Ovary (tissue), 3 donors: ENCODE results near the gene GHR.

Experiments used
- EP300 ChIP-seq: sonication (generic); formaldehyde crosslinking; IDR thresholded peaks from one replicate; pipeline ENCODE4 v1.6.1; 2017; ENCODE audit warnings: antibody characterized with exemption
- POLR2A ChIP-seq: fragments of 450-650 bp; IDR thresholded peaks from one replicate; pipeline ENCODE4 v1.6.1; 2017; ENCODE audit warnings: antibody characterized with exemption, mild to moderate bottlenecking, moderate library complexity
- TF ChIP-seq, protein P1 (sequence below), 3 donors: fragments of 450-650 bp in 2 of 3; fragments of 200-600 bp in 1 of 3; IDR thresholded peaks; one replicate each; pipeline versions ENCODE4 v1.5.1 to v1.8.0; 2016 to 2022; ENCODE audit warnings: antibody characterized with exemption in 3 of 3, mild to moderate bottlenecking in 1 of 3
- donor health status: DM: no; HTN: no; CAD: no.

DNA sequence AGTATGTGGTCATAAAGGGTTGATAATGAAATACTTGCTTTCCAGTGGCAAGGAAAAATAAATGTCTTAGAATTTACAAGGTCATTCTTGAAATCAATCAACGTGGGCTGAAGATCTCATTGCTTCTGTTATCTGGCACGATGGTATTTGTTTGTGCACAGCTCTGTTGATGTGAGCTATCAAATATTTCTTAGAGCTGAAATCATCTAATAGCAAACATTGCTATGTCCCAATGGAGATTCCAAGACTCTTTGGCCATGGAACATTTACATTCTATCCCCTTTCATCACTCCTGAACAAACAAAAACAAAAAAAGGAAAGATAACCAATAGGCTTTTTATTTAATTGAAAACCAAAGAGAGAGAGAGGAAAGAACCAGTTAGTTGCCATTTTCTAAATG lies 221.9 kb downstream of the GHR start:
- no peak for TF ChIP-seq POLR2A
- TF ChIP-seq, protein P1, sequence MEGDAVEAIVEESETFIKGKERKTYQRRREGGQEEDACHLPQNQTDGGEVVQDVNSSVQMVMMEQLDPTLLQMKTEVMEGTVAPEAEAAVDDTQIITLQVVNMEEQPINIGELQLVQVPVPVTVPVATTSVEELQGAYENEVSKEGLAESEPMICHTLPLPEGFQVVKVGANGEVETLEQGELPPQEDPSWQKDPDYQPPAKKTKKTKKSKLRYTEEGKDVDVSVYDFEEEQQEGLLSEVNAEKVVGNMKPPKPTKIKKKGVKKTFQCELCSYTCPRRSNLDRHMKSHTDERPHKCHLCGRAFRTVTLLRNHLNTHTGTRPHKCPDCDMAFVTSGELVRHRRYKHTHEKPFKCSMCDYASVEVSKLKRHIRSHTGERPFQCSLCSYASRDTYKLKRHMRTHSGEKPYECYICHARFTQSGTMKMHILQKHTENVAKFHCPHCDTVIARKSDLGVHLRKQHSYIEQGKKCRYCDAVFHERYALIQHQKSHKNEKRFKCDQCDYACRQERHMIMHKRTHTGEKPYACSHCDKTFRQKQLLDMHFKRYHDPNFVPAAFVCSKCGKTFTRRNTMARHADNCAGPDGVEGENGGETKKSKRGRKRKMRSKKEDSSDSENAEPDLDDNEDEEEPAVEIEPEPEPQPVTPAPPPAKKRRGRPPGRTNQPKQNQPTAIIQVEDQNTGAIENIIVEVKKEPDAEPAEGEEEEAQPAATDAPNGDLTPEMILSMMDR (IDR thresholded peaks at IDR 0.05): no peak
- TF ChIP-seq EP300: no peak
